ENCODE data around the gene ALDOB.

Gene ALDOB

DNA sequence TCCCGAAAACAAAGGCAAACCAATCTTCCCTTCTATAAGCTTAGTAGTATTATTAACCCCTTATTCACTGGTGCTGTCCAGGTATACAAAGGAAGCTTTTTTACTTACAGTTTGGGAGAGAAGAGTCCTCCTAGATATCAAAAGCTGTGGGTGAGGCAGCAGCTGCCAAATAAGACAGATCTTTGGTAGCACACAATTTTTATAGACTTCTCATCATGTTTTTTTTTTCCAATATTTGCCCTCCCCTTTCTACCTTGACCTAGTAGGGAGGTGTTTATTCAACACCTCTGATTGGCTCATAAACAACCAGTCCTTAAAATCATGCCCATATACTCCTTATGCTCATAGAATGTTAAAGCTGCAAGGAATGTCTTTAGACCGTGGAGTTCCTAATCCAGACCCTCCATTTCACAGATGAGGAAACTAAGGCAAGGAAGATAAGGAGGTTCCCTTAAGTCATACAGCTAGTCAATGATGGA, at the start of gene ALDOB:
TSS of gene ALDOB (minus strand) at position 174 of the 479 bp plus-strand sequence. CDS start 4,887 bp downstream, outside the sequence.
- H3K36me3 Mint-ChIP-seq = no peaks in the 10 kb centered on the region
- no peak within 1 kb of the TSS for H3K4me3 Mint-ChIP-seq
- H3K27me3 Mint-ChIP-seq = peaks cover 19% of the 10 kb centered on the region
- no peaks in the 10 kb centered on the region for H3K4me1 Mint-ChIP-seq (ENCODE audit: low read depth)
- H3K9me3 Mint-ChIP-seq (ENCODE audit: low read depth) = no peaks in the 10 kb centered on the region
- H3K27ac Mint-ChIP-seq = no peak within 1 kb of the TSS

DNA sequence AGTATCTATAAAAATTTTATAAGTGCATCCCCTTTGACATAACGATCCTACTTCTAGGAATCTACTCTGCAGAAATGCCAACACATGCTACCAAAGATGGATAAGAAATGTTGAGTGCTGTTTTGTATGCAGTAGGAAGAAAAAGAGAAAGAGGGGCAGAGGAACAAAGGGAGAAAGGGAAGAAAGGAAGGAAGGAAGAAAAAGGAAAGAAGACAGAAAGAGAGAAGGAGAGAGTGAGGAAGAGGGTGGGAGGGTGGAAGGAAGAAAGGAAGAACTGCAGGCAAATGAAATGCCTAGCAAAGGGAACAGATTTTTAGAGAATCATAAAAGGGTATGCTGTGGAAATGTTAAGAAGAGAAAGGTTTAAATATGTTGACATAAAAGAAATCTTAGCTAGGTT, 48.5 kb upstream of the ALDOB start:
- no peaks in the 10 kb centered on the region for H3K9me3 Mint-ChIP-seq (ENCODE audit: low read depth)
- H3K4me3 Mint-ChIP-seq = no peak overlapping the region
- H3K27ac Mint-ChIP-seq = no peak overlapping the region
- no peaks in the 10 kb centered on the region for H3K36me3 Mint-ChIP-seq
- peaks cover 7% of the 10 kb centered on the region for H3K4me1 Mint-ChIP-seq (ENCODE audit: low read depth)
- H3K27me3 Mint-ChIP-seq = peaks cover 43% of the 10 kb centered on the region

DNA sequence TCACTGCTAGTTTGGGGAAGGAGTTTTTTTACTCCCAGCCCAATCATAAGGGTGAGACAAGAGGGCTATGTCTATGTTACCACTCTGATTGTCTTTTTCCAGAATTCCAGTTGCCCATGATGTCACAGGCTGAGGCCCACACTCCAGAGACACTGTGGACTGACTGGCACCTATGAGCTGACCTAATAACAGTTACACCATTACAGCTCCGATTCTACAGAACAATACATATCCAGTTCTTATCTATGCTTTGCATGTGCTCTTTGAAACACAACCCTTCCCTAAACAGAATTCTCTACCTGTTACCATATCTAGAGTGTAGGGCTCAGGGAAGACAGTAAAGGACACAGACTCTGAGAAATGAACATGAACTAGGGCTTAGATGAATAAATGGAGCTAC, 45.7 kb upstream of the ALDOB start:
- Mint-ChIP-seq H3K27ac (no peak overlapping the region), H3K4me3 (no peak overlapping the region), H3K27me3 (peaks cover 31% of the 10 kb centered on the region), H3K4me1 (ENCODE audit: low read depth) (peaks cover 2% of the 10 kb centered on the region), H3K36me3 (no peaks in the 10 kb centered on the region), H3K9me3 (ENCODE audit: low read depth) (no peaks in the 10 kb centered on the region)

DNA sequence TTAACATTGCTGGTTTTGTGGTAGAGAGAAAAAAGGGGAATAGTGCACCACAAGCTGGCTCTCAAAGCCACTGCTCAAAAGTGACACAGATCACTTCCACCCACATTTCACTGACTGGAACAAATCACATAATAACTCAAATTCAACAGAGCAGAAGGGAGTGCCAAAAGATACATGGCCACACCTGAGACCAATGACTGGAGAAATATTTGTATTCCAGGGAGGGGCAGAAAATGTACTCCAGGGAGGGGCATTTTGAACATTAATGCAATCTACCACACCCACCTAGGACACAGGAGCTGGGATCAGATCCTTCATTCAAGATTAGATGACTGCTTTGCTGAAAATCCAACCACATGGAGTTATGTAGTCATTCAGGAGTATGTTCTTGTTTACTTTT, 44.8 kb upstream of the ALDOB start:
- Mint-ChIP-seq H3K4me1 (ENCODE audit: low read depth) (no peaks in the 10 kb centered on the region), H3K27ac (no peak overlapping the region), H3K4me3 (no peak overlapping the region), H3K27me3 (peaks cover 28% of the 10 kb centered on the region), H3K36me3 (no peaks in the 10 kb centered on the region), H3K9me3 (ENCODE audit: low read depth) (no peaks in the 10 kb centered on the region)

DNA sequence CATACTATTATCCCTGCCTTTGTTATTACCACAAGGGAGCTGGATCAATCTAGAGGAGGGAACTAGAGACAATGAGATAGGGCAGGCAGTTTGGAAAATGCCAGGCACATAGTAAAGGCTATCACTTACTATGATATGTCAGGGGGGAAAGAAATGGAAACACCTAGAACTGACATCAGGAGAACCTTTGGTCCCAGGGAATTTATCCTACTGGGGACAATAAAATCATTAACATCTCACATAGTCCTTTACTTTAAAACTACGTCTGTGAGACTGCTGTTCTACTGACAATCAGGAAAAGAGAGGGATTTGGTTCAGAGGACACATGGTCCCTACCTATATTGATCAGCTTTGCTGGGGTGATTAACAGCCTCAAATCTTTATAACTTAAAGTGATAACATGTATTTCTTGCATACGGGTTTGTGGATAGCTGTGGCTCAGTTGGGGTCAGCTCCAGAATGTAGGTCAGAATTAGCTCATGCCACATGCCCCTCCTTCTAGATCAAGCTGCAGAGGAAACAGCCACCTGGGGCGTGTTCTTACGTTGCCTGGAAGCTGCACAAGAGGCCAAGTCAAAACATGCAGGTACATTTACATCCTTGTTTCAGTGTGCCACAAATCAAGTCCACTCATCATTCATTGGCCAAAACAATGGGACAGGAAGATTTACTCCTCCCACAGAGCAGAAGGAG, 43.9 kb upstream of the ALDOB start:
- Mint-ChIP-seq H3K4me3 (no peak overlapping the region), H3K27ac (no peak overlapping the region), H3K27me3 (peaks cover 28% of the 10 kb centered on the region), H3K4me1 (ENCODE audit: low read depth) (no peaks in the 10 kb centered on the region), H3K9me3 (ENCODE audit: low read depth) (no peaks in the 10 kb centered on the region), H3K36me3 (no peaks in the 10 kb centered on the region)

DNA sequence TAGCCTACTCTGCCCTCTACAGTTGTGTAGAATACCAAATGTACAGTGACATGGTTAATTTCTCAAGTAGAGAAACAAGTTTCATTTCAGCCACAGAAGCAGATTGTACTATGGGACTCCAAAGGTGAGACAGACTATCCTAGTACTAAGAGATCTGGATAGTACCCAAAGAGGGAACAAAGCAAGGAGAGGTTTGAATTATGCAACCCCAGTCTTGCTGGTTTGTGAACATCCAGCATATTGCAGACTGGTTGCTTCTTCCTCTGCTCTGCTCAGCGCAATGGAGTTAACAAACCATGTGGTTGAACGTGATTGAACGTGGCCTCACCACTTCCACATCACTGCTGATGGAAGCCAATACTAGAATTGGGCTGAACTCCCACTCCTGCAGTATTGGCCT, 43.3 kb upstream of the ALDOB start:
- no peaks in the 10 kb centered on the region for H3K9me3 Mint-ChIP-seq (ENCODE audit: low read depth)
- H3K27ac Mint-ChIP-seq = no peak overlapping the region
- no peaks in the 10 kb centered on the region for H3K36me3 Mint-ChIP-seq
- peaks cover 24% of the 10 kb centered on the region for H3K27me3 Mint-ChIP-seq
- H3K4me1 Mint-ChIP-seq (ENCODE audit: low read depth) = no peaks in the 10 kb centered on the region
- H3K4me3 Mint-ChIP-seq = no peak overlapping the region

DNA sequence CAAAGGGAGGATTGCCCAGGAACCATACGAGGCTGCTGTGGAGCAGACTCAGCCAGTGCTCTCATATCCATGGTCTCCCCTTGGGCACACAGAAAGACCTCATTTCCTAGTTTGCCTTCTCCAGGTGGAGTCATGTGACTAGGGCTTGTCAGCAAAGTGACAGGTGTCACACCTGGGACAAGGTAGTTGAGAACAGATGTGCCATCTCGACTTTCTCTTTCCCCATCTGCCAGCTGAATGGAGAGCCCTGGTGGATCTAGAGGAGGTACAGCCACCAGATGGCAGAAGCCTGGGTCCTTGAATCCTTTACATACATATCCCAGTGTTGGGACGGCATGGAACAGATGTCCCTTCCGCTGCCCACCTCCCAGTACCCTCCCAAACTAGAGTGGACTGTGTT, 42.9 kb upstream of the ALDOB start:
- H3K36me3 Mint-ChIP-seq = no peaks in the 10 kb centered on the region
- peaks cover 27% of the 10 kb centered on the region for H3K27me3 Mint-ChIP-seq
- no peaks in the 10 kb centered on the region for H3K9me3 Mint-ChIP-seq (ENCODE audit: low read depth)
- no peak overlapping the region for H3K27ac Mint-ChIP-seq
- H3K4me3 Mint-ChIP-seq = no peak overlapping the region
- no peaks in the 10 kb centered on the region for H3K4me1 Mint-ChIP-seq (ENCODE audit: low read depth)

DNA sequence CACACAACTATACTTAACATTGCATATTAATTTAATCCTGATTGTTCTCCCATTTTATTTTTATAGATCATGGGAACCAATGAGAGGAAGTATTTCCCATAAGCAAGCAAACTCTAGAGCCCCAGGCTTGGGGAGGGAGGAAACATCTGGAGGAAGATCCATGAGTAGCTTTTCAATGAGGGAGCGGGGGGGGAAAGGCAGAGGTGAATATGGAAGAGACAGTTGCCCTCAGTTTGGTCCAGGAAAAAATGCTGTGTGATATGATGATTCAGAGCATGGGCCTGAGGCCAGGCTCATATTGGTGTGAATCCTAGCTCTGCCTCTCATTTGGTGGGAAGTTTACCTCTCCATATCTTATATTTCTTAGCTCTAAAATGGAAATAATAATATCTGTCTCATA, 42.2 kb upstream of the ALDOB start:
- Mint-ChIP-seq H3K4me1 (ENCODE audit: low read depth) (no peaks in the 10 kb centered on the region), H3K4me3 (no peak overlapping the region), H3K27me3 (peaks cover 26% of the 10 kb centered on the region), H3K27ac (no peak overlapping the region), H3K36me3 (no peaks in the 10 kb centered on the region), H3K9me3 (ENCODE audit: low read depth) (no peaks in the 10 kb centered on the region)

DNA sequence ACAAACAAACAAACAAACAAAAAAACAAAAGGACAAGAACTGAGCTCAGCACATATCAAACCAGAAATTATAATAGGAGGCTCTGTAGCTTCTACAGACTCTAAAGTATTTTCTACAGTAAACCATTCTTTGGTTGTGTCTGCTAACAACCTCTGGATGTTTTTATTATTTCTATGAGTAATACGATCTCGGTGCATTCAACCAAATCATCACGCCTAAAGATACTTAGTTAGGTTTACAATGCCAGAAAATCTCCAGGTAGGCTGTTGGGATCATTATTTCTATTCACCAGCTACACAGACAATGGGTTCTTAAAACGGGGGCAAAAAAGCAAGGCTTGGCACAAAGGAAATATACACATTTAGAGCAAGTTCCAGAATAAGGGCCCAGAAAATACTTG, 41.6 kb upstream of the ALDOB start:
- H3K27ac Mint-ChIP-seq = no peak overlapping the region
- H3K9me3 Mint-ChIP-seq (ENCODE audit: low read depth) = no peaks in the 10 kb centered on the region
- no peaks in the 10 kb centered on the region for H3K36me3 Mint-ChIP-seq
- no peaks in the 10 kb centered on the region for H3K4me1 Mint-ChIP-seq (ENCODE audit: low read depth)
- H3K27me3 Mint-ChIP-seq = peaks cover 24% of the 10 kb centered on the region
- H3K4me3 Mint-ChIP-seq = no peak overlapping the region

DNA sequence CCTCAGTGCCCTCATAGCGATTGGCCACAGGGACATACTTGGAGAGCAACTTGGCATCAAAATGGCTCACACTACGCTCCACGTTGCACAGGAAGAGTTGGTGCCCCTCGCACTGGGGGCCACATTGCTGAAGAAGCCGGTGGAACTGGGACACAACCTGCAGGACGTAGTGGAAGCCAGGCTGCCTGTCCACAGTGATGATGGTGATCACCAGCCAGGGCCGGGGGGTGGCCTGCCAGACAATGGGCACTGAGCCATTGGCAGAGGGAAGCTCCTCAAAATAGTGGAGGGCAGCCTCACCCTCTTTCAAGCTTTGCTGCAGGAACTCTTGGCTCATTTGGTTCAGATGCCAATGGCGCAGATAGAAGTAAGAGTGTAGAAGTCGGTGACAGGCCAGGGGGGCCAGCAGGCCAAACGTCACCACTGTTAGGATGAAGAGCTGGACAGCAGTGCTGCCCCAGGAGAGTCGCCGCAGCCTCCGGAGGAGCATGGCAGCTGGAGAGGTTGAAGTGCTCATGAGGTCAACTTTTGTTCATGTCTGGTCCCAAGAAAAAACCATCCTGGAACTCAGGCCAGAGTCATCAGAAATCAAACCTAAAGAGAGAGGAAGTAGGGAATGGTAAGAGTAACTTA, 41.1 kb upstream of the ALDOB start:
- H3K36me3 Mint-ChIP-seq = no peaks in the 10 kb centered on the region
- peaks cover 26% of the 10 kb centered on the region for H3K27me3 Mint-ChIP-seq
- H3K27ac Mint-ChIP-seq = no peak overlapping the region
- H3K9me3 Mint-ChIP-seq (ENCODE audit: low read depth) = no peaks in the 10 kb centered on the region
- H3K4me1 Mint-ChIP-seq (ENCODE audit: low read depth) = no peaks in the 10 kb centered on the region
- no peak overlapping the region for H3K4me3 Mint-ChIP-seq

DNA sequence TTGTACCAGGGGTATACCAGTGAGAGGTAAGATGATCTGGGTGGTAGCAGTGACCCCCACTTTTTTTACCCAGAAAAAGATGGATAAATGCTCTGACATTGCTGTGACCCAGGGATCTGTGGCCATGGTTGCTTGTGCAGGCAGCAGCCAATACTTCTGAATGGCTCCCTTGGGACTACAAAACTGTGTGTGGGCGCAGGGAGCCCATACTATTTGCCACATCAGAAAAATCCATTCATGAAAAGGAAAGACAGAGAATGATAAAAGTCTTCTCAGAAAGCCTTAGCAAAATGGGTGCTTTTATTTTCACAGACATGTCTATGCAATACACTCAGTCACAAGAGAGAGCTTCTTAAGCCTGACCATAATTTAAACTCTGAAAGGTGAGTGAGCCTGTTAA, 37.3 kb upstream of the ALDOB start:
- Mint-ChIP-seq H3K27ac (no peak overlapping the region), H3K27me3 (peaks cover 18% of the 10 kb centered on the region), H3K9me3 (ENCODE audit: low read depth) (no peaks in the 10 kb centered on the region), H3K4me3 (no peak overlapping the region), H3K4me1 (ENCODE audit: low read depth) (no peaks in the 10 kb centered on the region), H3K36me3 (no peaks in the 10 kb centered on the region)

DNA sequence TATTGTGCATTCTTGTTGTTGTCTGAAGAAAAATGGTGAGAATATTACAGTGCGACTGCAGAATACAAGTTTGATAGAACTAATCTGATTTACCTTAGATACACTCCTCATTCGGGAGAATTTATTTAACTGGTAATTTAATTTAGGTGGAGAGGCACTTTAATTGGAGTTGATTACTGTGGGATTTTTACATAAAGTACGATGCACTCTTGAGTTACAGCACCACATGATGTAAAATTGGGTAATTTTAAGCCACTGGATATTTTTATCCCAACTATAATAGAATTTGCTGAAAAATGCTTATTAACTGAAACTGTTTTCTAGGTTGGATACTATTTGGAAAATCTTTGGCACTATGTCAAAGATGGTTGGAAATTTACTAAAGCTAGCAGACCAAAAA, 35.4 kb upstream of the ALDOB start:
- peaks cover 21% of the 10 kb centered on the region for H3K27me3 Mint-ChIP-seq
- H3K9me3 Mint-ChIP-seq (ENCODE audit: low read depth) = no peaks in the 10 kb centered on the region
- no peak overlapping the region for H3K27ac Mint-ChIP-seq
- H3K36me3 Mint-ChIP-seq = no peaks in the 10 kb centered on the region
- H3K4me3 Mint-ChIP-seq = no peak overlapping the region
- no peaks in the 10 kb centered on the region for H3K4me1 Mint-ChIP-seq (ENCODE audit: low read depth)

DNA sequence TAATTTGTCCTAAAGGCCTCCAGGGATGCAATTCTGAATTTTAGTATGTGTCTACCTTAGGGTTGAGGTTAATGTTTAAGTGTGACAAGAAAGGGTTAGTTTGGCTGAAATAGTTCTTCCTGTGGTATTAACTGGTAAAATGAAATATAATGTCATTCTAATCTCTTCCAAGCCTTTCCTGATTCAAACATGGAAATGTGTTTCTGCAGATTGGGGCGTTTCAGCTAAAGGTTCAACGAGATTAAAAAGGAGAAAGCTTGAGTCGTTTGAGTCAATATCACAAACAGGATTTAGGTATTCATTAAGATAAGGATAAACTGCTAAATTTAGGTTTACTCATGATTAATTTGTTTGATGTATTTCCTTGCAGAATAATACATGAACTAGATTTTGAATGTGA, 34.4 kb upstream of the ALDOB start:
- no peaks in the 10 kb centered on the region for H3K9me3 Mint-ChIP-seq (ENCODE audit: low read depth)
- H3K27ac Mint-ChIP-seq = no peak overlapping the region
- H3K36me3 Mint-ChIP-seq = no peaks in the 10 kb centered on the region

DNA sequence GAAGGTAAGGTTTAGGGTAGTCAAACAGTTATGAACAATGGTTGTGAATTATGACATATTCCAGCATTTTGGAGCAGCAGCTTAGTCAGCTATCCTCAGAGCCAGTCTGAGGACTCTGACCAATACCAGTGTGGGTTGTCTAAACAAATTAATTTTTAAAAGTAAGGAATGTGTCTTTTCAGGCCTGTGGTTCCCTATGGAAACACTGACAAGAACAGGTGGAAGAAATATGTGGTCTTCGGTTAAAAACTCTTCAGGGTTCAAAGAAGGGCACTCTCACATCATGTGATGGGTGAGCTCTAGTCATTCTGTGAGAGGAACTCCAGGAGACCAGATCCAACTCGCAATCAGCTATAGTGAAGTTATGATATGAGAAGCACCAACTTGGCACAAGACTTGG, 33.5 kb upstream of the ALDOB start:
- H3K9me3 Mint-ChIP-seq (ENCODE audit: low read depth) = no peaks in the 10 kb centered on the region
- no peak overlapping the region for H3K27ac Mint-ChIP-seq
- H3K4me1 Mint-ChIP-seq (ENCODE audit: low read depth) = no peaks in the 10 kb centered on the region
- no peaks in the 10 kb centered on the region for H3K36me3 Mint-ChIP-seq
- no peak overlapping the region for H3K4me3 Mint-ChIP-seq
- H3K27me3 Mint-ChIP-seq = peaks cover 26% of the 10 kb centered on the region

More for the DNA sequence above, 34.4 kb upstream of the ALDOB start:
- Mint-ChIP-seq H3K4me3 (no peak overlapping the region), H3K4me1 (ENCODE audit: low read depth) (no peaks in the 10 kb centered on the region), H3K27me3 (peaks cover 26% of the 10 kb centered on the region)

DNA sequence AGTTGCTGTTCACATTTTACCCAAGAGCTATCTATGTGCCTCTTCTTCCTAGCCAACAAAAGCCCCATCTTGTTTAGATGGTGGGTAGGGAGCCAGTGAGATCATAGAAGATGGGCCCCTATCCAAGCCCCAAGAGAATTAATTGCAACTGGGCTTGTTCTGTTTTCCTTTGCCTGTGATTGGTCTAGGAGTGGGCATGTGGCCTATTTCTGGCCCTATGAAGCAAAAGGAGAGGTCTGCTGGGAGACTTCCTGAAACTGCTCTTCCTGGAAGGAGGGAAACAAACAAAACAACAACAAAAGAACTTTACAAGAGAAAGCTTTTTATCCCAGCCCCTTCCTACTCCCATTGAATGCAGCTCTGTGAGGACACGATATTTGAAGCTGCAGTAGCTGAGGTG, 32.5 kb upstream of the ALDOB start:
- no peaks in the 10 kb centered on the region for H3K36me3 Mint-ChIP-seq
- no peak overlapping the region for H3K4me3 Mint-ChIP-seq
- H3K4me1 Mint-ChIP-seq (ENCODE audit: low read depth) = no peaks in the 10 kb centered on the region
- peaks cover 20% of the 10 kb centered on the region for H3K27me3 Mint-ChIP-seq
- no peak overlapping the region for H3K27ac Mint-ChIP-seq
- no peaks in the 10 kb centered on the region for H3K9me3 Mint-ChIP-seq (ENCODE audit: low read depth)

DNA sequence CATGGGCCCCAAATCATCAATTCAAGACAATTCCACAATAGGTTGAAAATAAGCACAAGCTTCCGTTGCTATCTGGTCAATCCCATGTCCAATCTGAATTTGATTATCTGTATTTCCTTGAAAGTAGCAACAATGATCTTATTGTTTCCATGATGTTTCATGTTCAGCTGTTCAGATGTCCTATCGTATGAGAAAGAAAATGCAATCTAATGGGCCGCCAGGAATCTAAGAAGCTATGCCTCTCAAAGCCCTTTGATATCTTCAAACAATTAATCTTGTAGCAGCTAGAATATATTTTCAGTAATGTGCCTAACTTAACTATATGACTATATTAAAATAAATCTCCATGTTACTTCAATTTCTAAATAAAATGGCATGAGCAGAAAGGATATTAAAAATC, 32.1 kb upstream of the ALDOB start:
- Mint-ChIP-seq H3K4me1 (ENCODE audit: low read depth) (no peaks in the 10 kb centered on the region), H3K9me3 (ENCODE audit: low read depth) (no peaks in the 10 kb centered on the region), H3K27ac (no peak overlapping the region), H3K27me3 (peaks cover 20% of the 10 kb centered on the region), H3K36me3 (no peaks in the 10 kb centered on the region), H3K4me3 (no peak overlapping the region)
